HUES64 (cell line): Measurements from ENCODE around the gene GUCY1A2.

Source experiments
- H3K27ac ChIP-seq: 2 replicates; pipeline ENCODE4 v1.7.0; 2013; ENCODE audit warnings: low read depth, low read length, inconsistent platforms
- H3K27me3 ChIP-seq: 2 replicates; pipeline ENCODE4 v1.6.1; 2013; ENCODE audit warnings: mild to moderate bottlenecking, low read length; ENCODE audit not compliant: insufficient read depth
- H3K36me3 ChIP-seq: 2 replicates; pipeline ENCODE4 v1.6.1; 2013; ENCODE audit warnings: mild to moderate bottlenecking, low read length; ENCODE audit not compliant: insufficient read depth
- H3K4me1 ChIP-seq: 2 replicates; pipeline ENCODE4 v1.6.1; 2013; ENCODE audit warnings: mild to moderate bottlenecking, low read length, moderate library complexity; ENCODE audit not compliant: insufficient read depth
- H3K4me3 ChIP-seq: 2 replicates; pipeline ENCODE4 v1.5.1; 2013; ENCODE audit warnings: mild to moderate bottlenecking, low read length, moderate library complexity
- H3K9ac ChIP-seq: 2 replicates; pipeline ENCODE4 v1.6.1; 2013; ENCODE audit warnings: mild to moderate bottlenecking, low read depth, low read length
- H3K9me3 ChIP-seq: 2 replicates; pipeline ENCODE4 v1.6.1; 2013; ENCODE audit warnings: low read depth, low read length; ENCODE audit not compliant: insufficient read depth
- WGBS: fragments of 150-250, 120-280 bp; methylation state at CpG from one replicate; pipeline ENCODE4 v1.1.7; 2013; ENCODE audit warnings: missing lambda C conversion rate; 5-methylcytosine and 5-hydroxymethylcytosine counted together

Gene GUCY1A2

DNA sequence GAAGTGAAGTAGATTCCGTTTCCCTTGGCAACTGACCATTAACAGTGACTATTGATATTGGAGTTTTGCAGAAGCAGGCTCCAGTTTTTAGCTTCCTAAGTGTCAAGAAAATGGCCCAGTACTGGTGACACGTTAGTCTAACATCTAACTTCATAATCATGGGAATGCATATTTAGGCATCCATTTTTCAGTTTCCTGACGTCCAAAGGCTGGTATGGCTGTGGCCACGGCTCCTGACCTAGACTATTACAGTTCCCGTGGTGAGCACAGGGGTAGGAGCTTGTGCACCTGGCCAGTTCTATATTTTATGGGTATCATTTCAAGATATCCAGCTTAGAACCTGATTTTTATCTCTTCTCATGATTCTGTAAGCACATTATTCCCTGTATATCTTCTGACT, 323.8 kb downstream of the GUCY1A2 start:
- no peaks in the 10 kb centered on the region for H3K27me3 ChIP-seq
- no peak overlapping the region for H3K27ac ChIP-seq
- H3K4me1 ChIP-seq: no peaks in the 10 kb centered on the region
- H3K4me3 ChIP-seq: no peak overlapping the region
- 92% methylated on average over 5 of the region's 5 CpGs for WGBS
- no peaks in the 10 kb centered on the region for H3K9me3 ChIP-seq
- no peaks in the 10 kb centered on the region for H3K36me3 ChIP-seq
- H3K9ac ChIP-seq: no peak overlapping the region

DNA sequence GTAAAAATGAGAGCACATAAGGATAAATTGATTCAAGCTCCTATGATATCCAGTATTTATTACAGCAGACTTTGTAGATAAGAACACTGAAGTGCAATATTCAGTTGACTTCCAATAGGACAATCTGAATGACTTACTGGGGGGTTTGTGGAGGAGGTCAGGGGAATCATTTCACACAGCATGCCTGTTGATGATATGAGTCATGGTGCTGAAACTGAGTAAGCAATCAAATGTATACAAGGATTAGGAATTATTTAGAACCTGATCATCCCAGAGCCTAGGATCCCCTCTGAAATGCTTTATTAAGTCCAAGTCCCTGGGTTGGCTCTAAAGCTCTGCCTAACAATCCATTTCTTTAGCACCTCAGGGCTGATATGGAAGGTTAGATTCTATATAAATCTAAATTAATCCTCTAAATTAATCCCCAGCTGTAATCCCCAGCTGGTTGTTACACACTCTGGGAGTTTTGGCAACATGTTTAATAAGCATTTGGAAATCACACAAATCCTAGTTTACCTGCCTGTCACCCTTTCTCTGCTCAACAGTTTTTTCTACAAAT, 326.4 kb downstream of the GUCY1A2 start:
- Histone ChIP-seq H3K36me3 (no peaks in the 10 kb centered on the region), H3K9me3 (no peaks in the 10 kb centered on the region)

DNA sequence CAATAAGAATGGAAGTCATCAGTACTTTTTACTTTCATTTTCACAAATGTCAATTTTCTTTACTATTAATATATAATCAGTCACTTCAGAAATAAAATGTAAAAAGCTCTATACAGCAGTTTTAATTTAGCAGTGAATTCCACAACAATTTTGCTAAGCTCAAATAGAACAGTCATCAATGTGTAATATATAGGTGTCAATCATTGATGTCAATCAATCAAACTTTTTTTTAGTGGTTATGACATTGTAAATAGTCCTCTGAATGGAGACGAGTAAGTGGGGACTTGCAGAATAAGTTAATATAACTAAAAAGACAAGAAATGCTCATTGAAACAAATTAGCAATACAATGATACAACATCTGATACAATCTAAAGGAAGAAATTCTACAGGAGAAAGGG, 327.4 kb downstream of the GUCY1A2 start:
- no peaks in the 10 kb centered on the region for H3K36me3 ChIP-seq
- no CpG with 5 or more reads among the region's 1 CpG for WGBS
- no peaks in the 10 kb centered on the region for H3K4me1 ChIP-seq
- no peak overlapping the region for H3K9ac ChIP-seq
- no peaks in the 10 kb centered on the region for H3K9me3 ChIP-seq
- H3K27me3 ChIP-seq: no peaks in the 10 kb centered on the region
- H3K27ac ChIP-seq: no peak overlapping the region
- no peak overlapping the region for H3K4me3 ChIP-seq

More for the DNA sequence above, 326.4 kb downstream of the GUCY1A2 start:
- no peak overlapping the region for H3K4me3 ChIP-seq
- H3K4me1 ChIP-seq: no peaks in the 10 kb centered on the region
- no peak overlapping the region for H3K27ac ChIP-seq
- no peak overlapping the region for H3K9ac ChIP-seq
- no peaks in the 10 kb centered on the region for H3K27me3 ChIP-seq

DNA sequence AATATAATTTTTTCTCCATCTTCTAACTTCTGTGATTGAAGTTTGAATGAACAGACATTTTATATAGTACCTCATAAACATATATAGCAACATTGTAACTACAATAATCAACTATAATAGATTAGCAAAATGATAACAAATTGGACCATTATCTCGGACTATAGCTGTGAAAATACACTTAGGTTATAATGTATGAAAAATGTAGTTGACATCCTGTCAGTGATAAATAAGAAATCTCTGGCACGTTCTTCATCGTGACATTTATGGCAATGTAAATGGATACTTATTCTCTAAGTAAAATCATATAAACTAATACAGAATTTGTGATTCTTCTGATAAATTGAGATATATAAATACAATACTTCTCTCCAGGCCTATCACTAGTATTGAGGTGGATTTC, 333.3 kb downstream of the GUCY1A2 start:
- Histone ChIP-seq H3K9me3 (no peaks in the 10 kb centered on the region), H3K36me3 (no peaks in the 10 kb centered on the region), H3K27me3 (no peaks in the 10 kb centered on the region), H3K9ac (no peak overlapping the region), H3K4me3 (no peak overlapping the region), H3K4me1 (no peaks in the 10 kb centered on the region), H3K27ac (no peak overlapping the region)
- 100% methylated on average over 2 of the region's 3 CpGs for WGBS

DNA sequence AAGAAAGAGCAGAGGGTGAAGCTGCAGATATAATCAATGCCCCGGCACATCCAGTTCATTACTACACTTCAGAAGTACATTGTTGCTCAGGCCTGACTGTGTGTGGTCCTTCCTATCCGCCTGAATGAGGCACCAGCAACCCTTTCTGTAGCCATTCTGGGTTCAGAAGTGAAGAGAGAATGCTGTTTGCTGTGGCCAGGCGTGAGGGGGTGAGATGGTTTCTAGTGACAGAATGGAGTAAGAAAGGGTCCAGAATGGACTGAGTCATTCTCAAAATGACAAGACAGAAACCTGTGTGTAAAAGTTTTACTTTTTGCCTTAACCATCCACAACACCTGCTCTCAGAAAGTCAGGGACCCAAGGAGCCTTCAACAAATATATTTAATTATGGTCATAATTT, 334.8 kb downstream of the GUCY1A2 start:
- Histone ChIP-seq H3K4me3 (no peak overlapping the region), H3K27me3 (no peaks in the 10 kb centered on the region), H3K27ac (no peak overlapping the region), H3K9ac (no peak overlapping the region), H3K4me1 (no peaks in the 10 kb centered on the region), H3K9me3 (no peaks in the 10 kb centered on the region), H3K36me3 (no peaks in the 10 kb centered on the region)
- WGBS: 90% methylated on average over 3 of the region's 3 CpGs

DNA sequence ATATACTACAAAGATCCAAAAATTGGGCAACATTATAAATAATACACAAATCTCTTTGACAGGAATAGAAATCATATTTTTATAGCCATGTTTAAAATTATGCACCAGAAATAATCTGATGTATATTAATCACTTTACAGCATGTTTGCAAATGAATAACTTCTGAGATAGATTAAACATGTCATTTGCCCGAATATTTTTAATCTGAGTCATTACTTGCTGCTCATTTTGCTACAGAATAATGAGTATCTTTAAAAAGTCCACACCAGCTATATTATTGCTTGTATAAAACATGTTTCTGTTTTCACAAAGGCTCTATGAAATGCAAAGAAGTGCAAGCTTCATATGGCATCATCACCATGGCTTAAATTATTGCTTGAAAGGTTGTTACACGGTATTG, 336.8 kb downstream of the GUCY1A2 start:
- H3K36me3 ChIP-seq: no peaks in the 10 kb centered on the region
- H3K4me3 ChIP-seq: no peak overlapping the region
- 80% methylated on average over 1 of the region's 2 CpGs for WGBS
- H3K27me3 ChIP-seq: no peaks in the 10 kb centered on the region
- H3K9ac ChIP-seq: no peak overlapping the region
- no peaks in the 10 kb centered on the region for H3K9me3 ChIP-seq
- H3K4me1 ChIP-seq: no peaks in the 10 kb centered on the region
- no peak overlapping the region for H3K27ac ChIP-seq

DNA sequence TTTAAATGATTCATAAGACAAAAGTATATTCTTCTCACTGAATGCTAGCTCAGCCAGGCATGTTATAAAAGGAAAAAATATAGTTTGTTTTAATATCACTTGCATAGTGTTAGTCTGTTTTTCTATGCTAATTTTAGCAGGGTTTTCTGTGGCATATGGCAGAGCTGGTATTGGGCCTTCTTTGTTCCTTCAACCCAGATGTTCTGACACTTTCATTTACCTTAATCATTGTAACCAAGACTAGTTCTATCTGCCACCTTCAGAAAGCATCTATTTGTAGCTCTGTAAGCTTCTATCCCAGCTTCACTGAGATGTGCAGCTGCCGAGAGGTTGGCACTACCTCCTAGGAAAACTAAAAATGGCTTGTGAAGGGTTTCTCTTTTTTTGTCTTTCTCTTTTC, 338.7 kb downstream of the GUCY1A2 start:
- no peaks in the 10 kb centered on the region for H3K27me3 ChIP-seq
- H3K9me3 ChIP-seq: no peaks in the 10 kb centered on the region
- H3K36me3 ChIP-seq: no peaks in the 10 kb centered on the region
- H3K9ac ChIP-seq: no peak overlapping the region
- WGBS: 86% methylated on average over 1 of the region's 1 CpG
- no peak overlapping the region for H3K4me3 ChIP-seq
- no peak overlapping the region for H3K27ac ChIP-seq
- H3K4me1 ChIP-seq: no peaks in the 10 kb centered on the region

DNA sequence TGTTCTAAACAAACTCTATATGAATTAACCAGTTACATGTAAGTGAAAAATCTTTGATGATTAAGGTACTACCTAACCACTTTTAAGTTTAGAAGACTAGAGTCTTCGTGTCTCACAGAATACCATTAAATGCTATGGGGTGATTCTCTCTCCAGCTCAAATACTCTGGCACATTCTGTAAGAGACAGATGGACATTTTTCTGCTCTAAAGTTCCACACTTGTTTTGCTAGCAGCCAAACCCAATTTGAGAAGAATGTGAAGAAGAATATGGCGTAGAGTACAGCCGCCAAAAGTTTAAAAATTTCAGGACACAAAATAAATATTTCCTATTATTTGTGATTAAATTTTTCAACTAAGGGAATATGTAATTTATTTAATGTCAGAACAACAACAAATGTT, 339.1 kb downstream of the GUCY1A2 start:
- no peaks in the 10 kb centered on the region for H3K36me3 ChIP-seq
- H3K9ac ChIP-seq: no peak overlapping the region
- no peaks in the 10 kb centered on the region for H3K4me1 ChIP-seq
- no peaks in the 10 kb centered on the region for H3K27me3 ChIP-seq
- H3K9me3 ChIP-seq: no peaks in the 10 kb centered on the region
- no peak overlapping the region for H3K27ac ChIP-seq
- WGBS: 100% methylated on average over 1 of the region's 3 CpGs
- no peak overlapping the region for H3K4me3 ChIP-seq

DNA sequence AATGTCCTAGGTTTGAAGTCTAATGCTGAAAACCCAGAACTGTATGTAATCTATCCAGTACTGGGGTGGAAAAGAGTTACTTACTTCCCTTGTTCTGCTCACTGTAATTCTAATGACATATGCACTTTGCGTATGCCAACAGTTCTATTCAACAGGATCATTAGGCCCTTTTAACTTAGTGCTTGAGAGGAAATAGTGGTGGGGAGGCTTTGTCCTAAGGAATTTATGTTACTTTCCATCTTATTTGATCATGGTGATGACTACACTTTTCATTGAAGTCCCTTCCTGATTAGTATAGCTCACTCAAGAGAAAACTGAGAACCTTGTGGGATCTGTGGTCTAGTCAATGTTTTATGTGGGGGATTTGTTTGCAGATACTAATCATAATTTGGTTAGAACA, 348.2 kb downstream of the GUCY1A2 start:
- Histone ChIP-seq H3K27me3 (no peaks in the 10 kb centered on the region), H3K27ac (peak overlapping the region; percentile 16; the same call in 1 of the 2 replicates), H3K4me3 (no peak overlapping the region), H3K36me3 (no peaks in the 10 kb centered on the region), H3K9ac (no peak overlapping the region), H3K4me1 (peaks cover 18% of the 10 kb centered on the region), H3K9me3 (no peaks in the 10 kb centered on the region)
- WGBS: 70% methylated on average over 1 of the region's 1 CpG

DNA sequence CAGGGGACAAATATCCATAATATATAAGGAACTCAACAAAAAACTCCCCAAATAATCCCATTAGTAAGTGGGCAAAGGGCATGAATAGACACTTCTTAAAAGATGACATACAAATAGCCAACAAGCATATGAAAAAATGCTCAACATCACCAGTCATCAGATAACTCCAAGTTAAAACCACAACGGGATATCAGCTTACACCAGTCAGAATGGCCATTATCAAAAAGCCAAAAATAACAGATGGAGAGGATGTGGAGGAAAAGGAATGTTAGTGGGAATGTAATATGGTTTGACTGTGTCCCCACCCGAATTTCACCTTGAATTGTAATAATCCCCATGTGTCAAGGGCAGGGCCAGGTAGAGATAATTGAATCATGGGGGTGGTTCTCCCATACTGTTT, 350.1 kb downstream of the GUCY1A2 start:
- WGBS: 98% methylated on average over 2 of the region's 2 CpGs
- Histone ChIP-seq H3K9me3 (no peaks in the 10 kb centered on the region), H3K4me1 (peaks cover 14% of the 10 kb centered on the region), H3K27me3 (no peaks in the 10 kb centered on the region), H3K27ac (no peak overlapping the region), H3K4me3 (no peak overlapping the region), H3K36me3 (no peaks in the 10 kb centered on the region), H3K9ac (no peak overlapping the region)

DNA sequence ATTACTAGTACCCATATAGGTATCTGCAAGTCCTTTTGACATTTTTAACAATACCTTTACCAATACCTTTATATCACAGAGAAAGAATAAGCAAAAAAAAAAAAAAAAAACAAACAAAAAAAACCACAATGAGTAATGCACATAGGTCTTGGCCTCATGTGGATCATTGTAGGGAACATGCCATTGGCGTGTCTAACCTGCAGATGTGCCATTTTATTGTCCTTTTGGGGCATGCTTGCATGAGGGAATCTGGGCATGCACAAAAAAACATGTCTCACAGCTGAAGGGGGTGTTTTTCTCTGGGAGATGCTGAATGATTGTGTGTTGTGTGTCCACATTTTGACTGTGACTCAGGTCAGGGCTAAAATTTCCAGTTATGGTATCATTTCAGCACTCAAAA, 361.6 kb downstream of the GUCY1A2 start:
- no peak overlapping the region for H3K4me3 ChIP-seq

DNA sequence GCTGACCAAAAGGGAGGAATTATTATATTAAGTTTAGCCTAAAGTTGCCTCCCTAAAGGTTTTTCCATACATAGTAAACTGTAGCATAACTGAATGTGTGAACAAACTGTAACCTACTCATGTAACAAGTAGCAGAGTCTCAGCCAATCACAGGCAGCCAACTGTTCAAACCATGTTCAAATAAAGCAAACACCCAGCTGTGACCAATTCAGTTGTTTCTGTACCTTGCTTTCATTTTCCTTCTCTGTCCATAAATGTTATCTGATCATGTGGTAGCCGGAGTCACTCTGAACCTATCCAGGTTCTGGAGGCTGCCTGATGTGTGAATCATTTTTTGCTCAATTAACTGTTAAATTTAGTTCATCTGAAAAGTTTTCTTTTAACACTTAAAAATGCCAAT, 373.5 kb downstream of the GUCY1A2 start:
- WGBS: 100% methylated on average over 1 of the region's 1 CpG
- Histone ChIP-seq H3K4me1 (no peaks in the 10 kb centered on the region), H3K27ac (no peak overlapping the region)

More for the DNA sequence above, 361.6 kb downstream of the GUCY1A2 start:
- H3K9me3 ChIP-seq: no peaks in the 10 kb centered on the region
- no peaks in the 10 kb centered on the region for H3K27me3 ChIP-seq
- H3K4me1 ChIP-seq: no peaks in the 10 kb centered on the region
- 100% methylated on average over 1 of the region's 1 CpG for WGBS
- no peaks in the 10 kb centered on the region for H3K36me3 ChIP-seq
- no peak overlapping the region for H3K9ac ChIP-seq
- no peak overlapping the region for H3K27ac ChIP-seq

More for the DNA sequence above, 373.5 kb downstream of the GUCY1A2 start:
- Histone ChIP-seq H3K4me3 (no peak overlapping the region), H3K27me3 (no peaks in the 10 kb centered on the region), H3K9ac (no peak overlapping the region), H3K9me3 (peaks cover 7% of the 10 kb centered on the region; the same call in 1 of the 2 replicates), H3K36me3 (no peaks in the 10 kb centered on the region)
